Globus pallidus (tissue), 1 donor: ENCODE data around the gene OR52E5.

ENCODE experiments used
- DNase-seq: peaks from one replicate; pipeline ENCODE4 v3.0.0-alpha.2; 2015; ENCODE audit warnings: low spot score

OR52E5 gene

DNA sequence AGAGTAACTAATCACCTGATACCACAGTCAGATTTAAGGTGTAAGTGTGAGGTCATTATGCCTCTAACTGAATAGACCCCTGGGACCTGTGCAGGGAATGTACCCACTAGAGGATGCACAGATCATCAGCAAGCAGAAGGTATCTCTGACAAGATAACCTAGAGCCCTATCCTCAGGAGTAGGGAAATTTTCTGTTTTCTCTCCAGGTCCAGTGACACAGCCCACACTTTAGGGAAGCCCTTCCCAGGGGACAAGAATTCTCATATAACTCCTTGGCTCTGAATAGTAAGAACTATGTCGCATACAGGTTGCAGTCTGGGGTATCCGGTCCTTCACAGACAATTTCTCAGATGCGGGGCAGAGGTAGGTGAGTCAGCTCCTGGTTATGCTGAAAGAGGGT is at the start of gene OR52E5:
Gene OR52E5, plus strand, starts transcription at position 301 of the 400 bp plus-strand sequence. CDS start 7,569 bp downstream, outside the sequence.
- no peak for DNase-seq

DNA sequence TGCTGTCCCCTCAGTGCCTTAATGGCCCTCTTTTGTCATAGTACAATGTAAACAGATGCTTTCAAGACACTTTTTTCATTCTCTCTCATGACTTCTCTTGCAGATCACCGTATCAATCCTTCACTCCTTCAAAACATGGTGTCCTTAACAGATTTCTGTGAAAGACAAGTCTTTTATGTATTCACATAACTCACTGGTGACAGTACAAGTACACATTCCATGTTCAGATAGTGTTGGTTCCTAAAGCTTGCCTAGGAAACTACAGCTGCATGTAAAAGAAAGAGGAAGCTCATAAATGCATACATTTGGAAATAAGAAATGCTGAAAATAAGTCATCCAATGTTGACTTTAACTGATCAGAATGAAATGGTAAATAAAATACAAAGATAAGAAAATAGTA is 46.3 kb upstream of the OR52E5 start:
- DNase-seq, result no peak

DNA sequence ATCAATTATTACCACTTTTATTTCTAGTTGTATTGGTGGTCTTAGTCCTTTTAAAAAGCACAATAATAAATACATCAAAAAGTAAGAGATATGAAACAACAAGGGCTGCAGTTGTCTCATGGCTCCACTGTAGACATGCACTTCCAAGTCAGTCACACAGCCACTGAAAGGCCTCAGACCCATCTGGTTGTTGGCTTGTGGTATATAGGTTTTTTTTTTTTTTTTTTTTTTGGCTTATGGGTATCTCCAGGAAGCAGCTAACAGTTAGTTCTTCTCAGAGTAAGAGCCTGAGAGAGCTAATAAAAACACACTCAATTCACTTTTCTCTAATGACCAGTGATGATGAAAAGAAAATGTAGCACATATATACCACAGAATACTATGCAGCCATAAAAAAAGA is 45.3 kb upstream of the OR52E5 start:
- no peak for DNase-seq

DNA sequence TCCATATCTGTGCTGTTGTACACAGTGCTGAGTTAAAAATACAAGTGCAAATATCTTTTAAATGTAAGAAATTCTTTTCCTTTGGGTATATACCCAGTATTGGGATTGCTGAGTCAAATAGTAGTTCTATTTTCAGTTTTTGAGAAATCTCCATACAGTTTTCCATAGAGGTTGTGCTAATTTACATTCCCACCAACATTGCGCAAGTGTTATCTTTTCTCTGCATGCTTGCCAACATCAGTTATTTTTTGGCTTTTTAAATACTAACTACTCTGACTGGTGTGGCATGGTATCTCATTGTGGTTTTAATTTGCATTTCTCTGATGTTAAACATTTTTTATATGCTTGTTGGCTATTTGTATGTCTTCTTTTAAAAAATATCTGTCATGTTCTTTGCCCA is 42.0 kb upstream of the OR52E5 start:
- no peak for DNase-seq

DNA sequence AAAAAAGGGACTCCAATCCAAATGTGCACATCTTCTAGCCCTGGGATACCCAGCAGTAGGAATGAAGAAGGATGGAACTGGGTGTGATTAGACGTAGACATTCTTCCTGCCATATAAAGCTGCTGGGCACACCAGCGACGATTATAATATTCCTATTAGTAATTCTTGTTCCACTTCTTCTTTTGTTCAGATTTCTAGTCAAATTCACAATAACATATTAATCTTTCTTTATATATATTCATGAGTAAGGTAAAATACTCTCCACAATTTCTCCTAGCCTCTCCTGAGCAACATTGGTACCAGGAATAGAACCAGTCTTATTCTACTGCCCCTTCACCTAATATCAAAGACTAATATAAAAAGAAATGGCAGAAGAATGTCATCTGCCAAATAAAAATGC is 35.4 kb upstream of the OR52E5 start, which contains the start of gene OR52E8:
Gene OR52E8, minus strand, starts transcription at position 101 of the 400 bp plus-strand sequence. Its CDS starts 0 bp downstream, at position 101.
- no peak for DNase-seq

DNA sequence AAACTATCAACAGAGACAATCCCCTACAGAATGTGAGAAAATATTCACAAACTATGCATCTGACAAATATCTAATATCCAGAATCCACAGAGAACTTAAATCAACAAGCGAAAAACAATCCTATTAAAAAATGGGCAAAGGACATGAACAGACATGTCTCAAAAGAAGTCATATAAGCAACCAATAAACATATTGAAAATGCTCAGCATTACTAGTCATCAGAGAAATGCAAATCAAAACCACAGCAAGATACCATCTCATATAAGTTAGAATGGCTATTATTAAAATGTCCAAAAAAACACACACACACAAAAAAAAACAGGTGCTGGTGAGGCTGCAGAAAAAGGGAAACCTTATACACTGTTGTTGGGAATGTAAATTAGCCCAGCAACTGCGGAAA is 27.2 kb upstream of the OR52E5 start:
- no peak for DNase-seq

DNA sequence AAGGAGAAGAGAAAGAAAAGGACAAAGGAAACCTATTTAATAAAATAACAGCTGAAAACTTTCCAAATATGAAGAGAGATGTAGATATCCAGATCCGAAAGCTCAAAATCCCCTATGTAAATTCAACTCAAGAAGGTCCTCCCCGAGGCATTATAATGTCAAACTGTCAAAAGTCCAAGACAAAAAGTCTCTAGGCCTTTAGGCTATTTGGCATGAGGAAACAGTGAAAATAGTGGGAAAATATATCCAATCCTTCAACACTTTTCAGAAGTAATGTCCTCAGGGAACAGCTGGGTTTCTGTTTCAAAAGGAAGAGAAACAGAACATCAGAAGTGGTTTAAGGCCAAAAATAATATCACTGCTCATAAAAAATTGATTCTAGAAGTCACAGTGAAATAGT is 14.4 kb upstream of the OR52E5 start:
- no peak for DNase-seq

DNA sequence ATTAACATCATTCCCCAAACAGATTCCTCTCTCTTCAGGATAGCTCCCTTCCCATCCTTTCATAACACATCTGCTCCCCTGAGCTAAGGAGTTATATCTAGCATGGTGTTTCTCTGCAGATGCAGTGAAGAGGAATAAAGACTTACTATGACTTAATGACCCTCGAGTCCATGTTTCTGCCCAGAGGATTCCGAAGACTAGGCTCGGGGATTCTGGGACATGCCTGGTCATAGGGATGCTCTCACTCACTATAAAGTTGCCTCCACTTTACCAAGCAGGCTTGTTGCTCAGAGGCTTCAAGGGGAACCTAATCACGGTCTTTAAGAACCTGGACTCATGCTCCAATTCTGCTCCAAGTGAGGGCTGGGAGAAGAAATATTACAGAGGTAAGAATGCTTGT is 12.7 kb upstream of the OR52E5 start, which contains the start of gene OR52E4:
Gene OR52E4, plus strand, starts transcription at position 301 of the 400 bp plus-strand sequence. CDS start 3,664 bp downstream, outside the sequence.
- DNase-seq, result no peak

DNA sequence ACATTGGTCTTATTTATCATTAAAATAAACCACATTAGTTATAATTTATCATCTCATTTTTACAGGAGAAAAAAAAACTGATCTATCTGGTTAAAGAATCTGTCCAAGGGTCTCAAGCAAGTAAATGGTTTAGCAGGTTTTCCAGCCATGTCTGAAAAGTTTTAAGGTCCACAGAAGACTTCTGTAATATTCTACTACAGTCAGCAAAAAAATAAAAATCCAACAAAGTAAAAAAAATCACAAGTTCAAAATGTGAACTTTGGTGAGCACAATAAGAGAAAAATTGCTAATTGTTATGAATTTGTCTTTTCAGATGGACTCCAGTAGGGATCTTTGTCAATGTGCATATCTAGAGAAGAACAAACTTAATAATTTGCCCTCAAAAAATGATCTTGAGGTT is 11.3 kb upstream of the OR52E5 start:
- no peak for DNase-seq

DNA sequence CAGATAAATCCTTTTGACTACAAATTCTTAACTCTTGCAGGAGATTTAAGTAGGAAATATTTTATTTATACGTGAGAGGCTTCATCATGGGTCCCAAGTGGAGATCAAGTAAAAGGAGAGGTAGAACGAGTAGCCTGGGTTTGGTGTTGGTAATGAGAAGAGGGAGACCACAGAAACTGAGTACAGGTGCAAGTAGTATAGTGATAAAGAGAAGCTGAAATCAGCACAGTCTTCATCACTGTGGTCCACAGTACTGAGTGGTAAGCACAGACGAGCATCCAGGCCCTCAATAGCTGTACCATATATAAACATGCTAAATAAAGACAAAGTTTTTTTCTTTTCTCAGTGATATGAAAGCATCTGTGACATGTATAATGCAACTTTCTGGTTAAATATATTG is 5.8 kb upstream of the OR52E5 start:
- no peak for DNase-seq

DNA sequence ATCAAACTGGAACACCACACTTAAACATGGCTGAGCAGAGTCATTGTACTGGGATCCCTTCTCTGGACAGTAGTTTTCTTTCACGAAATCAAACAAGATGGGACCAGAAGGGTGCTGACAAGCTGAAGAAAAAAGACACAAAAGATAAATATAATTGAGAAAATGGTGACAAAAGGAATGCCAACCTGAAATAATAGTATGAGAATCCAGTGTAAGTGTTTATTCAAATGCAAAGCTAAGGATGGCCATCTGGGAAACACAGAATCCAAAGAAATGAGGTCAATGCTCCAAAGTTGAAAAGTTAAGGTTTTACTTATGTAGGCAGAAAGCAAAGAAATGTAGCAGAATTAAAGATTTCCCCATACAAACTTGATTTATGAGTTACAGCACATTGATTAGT is 5.3 kb upstream of the OR52E5 start:
- no peak for DNase-seq

DNA sequence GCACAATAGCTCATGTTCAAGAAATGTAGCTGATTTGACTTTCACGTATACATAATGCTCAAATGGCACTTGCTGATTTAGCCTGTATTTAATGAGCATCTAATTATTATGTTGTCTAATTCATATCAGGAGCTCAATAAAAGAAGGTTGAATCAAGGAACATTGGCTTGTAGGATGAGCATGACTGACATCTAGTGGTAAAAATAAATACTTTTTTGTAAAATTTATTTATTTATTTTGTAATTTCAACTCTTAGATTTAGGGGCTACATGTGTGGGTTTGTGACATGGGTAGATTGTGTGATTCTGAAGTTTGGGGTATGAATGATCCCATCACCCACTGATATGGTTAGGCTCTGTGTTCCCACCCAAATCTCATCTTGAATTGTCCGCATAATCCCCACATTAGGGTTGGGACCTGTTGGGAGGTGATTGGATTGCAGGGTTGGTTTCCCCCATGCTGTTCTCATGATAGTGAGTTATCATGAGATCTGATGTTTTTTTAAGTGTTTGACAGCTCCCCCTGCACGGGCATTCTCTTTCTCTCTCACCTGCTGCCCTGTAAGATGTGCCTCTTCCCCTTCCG is 1.7 kb upstream of the OR52E5 start:
- no peak for DNase-seq

DNA sequence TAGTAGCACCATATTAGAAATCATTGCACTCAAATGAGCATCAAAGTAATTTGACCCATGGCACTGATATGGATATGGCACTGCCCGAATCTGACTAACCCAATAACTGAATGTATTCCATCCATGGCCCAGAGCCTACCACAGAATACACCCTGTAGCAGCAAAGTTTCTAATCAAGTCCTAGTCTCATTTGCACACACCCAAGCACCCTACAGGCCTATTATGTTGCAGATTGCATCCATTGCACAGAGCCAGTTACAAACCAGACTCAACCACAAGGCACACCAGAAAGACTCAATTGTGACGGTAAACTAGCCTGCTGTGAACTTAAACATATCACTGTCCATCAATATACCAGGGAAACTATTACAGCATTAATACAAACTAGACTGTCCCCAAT is 6.5 kb downstream of the OR52E5 start:
- DNase-seq, result no peak

DNA sequence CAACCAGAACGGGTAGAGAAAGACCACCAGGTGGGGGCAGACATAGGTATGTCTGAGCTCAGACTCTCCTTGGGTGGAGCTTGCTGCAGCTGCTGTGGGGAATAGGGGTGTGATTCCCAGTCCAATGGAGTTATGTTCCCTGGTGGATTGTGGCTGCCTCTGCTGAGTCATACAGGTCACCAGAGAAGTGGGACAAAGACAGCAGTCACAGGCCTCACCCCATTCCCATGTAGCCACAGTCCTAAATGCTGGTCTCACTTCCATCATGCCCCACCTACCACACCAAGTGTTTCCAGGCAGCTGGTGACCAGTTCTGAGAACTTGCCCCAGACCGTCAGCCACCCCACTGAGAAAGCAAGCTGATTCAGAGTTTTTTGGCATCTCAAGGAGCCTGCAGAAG is 17.5 kb downstream of the OR52E5 start:
- DNase-seq, result no peak

DNA sequence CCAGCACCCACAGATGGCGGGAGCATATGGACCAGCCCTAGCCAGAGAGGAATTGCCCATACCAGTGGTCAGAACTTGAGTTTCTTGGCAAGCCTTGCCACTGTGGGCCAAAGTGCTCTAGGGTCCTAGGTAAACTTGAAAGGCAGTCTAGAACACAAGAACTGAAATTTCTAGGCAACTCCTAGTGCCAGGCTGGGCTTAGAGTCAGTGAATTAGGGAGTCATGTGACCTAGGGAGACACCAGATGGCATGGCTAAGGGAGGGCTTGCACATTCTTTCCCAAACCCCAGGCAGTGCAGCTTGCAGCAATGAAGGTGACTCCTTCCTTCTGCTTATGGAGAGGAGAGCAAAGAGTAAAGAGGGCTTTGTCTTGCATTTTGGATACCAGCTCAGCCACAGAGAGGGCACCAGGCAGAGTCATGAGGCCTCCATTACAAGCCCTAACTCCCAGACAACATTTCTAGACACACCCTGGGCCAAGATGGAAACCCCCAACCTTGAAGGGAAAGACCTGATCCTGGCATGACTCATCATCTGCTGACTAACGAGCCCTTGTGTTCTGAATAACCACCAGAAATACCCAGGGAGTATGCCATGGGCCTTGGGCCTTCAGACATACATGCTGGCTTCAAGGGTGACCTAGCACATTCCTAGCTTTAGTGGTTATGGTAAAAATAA is 29.9 kb downstream of the OR52E5 start:
- DNase-seq, result no peak

DNA sequence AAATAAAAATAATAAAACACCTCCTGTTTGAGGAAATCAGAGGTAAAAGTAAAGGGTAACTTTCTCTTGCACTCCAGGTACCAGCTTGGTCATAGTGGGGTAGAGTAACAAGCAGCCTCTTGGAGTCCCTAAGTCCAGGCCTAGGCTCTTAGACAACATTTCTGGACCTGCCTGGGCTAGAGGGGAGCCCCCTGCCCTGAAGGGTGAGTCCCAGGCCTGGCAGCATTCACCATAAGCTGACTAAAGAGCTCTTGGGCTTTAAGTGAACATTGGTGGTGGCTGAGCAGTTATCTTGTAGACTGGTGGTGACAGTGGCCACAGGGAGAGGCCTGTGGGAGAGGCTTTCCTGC is 30.4 kb downstream of the OR52E5 start:
- no peak for DNase-seq

DNA sequence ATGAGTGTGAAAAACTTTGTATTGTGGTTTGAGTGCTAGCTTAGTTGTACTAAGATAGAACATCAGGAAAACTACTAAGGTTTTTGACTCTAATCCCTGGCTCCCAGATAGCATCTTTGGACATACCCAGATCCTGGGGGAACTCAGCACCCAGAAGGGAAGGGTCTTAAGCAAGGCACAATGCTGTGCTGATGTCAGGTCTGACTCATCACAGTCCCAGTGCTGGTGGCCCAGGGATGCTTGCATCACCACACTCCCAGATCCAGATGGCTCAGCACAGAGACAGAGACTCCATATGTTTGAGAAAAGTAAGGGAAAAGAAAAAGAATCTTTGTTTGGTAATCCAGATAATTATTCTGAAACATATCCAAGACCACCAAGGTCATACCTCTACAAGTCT is 30.8 kb downstream of the OR52E5 start:
- DNase-seq, result no peak

DNA sequence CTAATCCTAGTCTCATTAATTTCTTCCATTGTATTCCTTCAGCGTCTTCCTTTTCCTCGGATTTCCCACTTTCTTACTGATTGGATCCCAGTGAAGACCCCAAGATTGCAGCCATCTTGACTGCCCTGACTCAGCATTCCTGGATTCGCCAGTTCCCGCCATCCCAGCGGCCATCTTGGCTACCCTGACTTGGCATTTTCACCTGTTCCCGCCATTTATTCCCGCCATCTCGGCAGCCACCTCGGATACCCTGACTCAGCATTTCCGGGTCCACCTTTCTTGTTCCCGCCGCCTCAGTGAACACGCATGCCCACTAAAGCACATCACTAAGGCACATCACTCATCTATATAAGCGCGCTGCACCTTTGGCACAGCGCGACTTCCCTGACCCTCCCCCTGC is 35.3 kb downstream of the OR52E5 start:
- DNase-seq, result no peak

DNA sequence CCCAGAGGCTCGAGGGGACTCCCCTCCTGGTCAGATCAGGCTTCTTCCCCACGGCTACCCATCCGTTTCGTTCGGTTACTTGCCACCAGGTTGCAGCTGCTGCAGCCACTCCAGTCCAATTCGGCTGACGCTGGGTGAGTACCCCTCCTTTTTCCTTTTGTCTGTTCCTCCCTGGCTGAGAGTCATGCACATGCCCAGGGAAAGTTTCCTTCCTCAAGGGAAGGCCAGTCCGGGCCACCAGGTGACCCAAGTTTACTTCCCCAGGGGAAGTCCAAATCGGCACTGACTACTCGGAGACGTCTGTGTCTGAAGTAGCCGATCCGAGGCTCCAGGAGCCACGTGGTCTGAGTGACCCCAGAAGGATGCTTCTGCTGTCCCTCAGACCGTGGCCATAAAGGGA is 35.8 kb downstream of the OR52E5 start:
- DNase-seq, result no peak

DNA sequence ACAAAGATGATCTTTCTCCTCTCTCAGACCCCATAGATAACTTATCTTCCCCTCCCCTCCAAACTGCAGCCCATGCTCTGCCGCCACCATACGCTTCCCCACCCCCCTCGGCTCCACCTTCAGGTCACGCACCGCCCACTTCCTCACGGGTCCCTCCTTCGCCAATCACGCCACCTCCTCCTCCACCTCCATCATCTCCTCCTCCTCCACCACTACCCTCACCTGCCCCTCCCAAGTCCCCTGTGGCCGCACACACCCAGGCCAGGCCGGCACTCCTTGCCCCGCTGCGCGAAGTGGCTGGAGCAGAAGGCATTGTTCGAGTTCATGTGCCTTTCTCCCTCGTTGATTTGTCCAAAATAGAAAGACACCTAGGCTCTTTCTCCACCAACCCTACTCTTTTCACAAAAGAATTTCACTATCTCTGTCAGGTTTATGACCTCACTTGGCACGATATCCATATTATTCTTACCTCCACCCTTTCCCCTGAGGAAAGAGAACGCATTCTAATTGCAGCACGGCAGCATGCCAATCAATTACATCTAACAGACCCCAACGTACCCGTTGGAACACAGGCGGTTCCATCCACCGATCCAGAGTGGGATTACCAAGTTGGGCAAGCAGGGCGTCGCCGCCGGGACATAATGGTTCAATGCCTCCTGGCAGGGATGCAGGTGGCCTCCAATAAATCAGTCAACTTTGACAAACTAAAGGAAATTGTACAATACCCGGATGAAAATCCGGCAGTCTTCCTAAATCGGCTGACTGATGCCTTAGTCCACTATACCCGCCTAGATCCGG is 36.8 kb downstream of the OR52E5 start:
- DNase-seq, result no peak

DNA sequence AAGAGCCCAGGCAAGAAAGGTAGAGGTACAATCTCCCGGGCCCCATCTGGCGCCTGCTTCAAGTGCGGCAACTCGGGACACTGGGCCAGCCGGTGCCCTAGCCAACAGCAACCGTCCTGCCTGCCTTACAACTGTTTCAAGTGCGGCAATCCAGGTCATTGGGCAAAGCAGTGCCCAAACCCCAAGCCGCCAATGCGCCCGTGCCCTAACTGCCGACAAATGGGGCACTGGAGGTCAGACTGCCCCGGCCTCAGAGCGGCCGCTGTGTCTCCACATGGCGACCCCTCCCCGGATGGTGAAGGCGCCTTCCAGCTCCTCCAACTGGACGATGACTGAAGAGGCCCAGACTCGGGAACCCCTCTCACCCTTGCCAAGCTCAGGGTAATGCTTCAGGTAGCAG is 37.6 kb downstream of the OR52E5 start:
- DNase-seq, result no peak

DNA sequence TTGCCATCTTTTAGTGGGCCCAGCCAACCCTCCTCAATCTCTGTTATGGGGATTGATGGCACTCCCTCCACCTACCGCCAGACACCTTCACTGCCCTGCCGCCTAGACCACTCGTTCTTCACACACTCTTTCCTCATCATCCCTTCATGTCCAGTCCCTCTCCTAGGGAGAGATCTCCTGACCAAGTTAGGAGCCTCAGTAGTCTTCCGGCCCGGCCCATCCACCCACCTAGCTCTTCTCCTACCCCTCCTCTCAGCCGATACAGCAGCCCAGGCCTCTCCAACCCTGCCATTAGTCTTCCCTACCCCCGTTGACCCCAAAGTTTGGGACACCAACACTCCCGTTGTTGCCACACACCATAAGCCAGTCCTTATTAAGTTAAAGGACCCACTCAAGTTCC is 38.1 kb downstream of the OR52E5 start:
- DNase-seq, result no peak

DNA sequence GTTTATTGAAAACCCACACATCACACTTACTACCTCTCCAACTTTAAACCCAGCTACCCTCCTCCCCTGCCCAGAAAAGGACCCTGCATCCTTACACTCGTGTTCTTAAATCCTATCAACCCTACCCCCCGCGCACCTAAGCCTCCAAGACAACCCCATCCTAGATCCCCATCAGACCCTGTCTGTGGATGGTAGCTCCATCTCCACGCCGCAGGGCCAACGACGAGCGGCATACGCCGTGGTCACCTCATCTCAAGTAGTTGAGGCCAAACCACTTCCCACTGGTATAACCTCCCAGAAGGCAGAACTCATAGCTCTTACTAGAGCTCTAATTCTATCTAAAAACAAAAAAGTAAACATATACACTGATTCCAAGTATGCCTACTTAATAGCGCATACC is 39.7 kb downstream of the OR52E5 start:
- DNase-seq, result no peak
